GM18867 (cell line): ENCODE data around the gene DPP10.

ENCODE experiments used
- ATAC-seq: cut with Tn5 transposase; IDR thresholded peaks from one replicate; pipeline ENCODE4 v1.9.1; 2021; ENCODE audit warnings: mild to moderate bottlenecking, moderate library complexity; ENCODE audit not compliant: unreplicated experiment

Gene DPP10

DNA sequence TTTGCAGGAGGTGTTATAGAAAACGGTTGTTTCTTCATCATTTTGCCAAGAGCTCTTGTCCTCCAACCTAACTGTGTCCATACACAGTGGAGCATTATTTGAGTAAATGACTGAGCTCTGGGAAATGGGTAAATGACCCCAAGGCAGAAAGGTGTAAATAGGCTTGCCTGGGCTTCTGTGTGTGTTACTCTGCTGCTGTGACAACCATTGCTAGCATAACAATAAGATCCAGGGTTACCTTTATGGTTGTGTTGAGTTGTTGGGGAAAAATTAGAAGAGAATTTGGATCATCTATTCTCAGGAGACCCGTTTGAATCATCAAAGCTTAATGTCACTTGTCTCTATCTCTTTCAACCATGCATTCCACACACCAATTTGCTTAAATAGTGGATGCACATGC lies 672.7 kb downstream of the DPP10 start:
- no peak for ATAC-seq

DNA sequence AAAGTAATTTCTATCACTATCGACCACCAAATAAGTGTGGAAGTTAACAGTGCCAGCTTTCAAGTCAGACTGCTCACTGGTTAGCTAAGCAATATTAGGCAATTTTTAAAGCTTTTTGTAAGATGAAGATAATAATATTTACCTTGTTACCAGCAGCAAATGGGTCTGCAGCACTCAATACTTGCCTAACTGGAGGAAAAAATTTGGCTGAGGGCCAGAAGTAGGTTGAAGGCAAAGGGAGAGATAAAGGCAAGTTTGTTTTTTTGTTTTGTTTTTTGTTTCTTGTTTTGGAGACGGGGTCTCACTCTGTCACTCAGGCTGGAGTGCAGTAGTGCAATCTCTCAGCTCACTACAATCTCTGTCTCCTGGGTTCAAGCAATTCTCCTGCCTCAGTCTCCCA lies 675.9 kb downstream of the DPP10 start:
- ATAC-seq, result no peak

DNA sequence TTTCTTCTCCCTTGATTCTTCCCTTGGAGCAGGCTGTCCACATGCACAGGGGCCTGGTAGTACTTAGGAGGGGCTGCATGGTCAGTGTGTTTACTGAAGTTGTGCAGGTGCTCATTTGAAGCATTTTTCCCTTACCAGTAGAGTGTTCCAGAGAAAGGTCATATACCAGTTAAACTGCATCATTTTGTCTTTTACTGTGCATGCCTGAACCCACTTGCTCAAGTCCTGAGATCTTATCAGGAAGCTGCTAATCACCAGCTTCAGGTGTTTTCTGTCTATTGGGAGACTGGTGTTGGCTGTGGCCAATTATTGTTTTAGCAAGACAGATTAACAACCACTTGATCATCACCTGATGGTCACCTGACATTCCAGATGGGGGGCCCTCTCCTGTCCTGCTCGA lies 676.6 kb downstream of the DPP10 start:
- no peak for ATAC-seq

DNA sequence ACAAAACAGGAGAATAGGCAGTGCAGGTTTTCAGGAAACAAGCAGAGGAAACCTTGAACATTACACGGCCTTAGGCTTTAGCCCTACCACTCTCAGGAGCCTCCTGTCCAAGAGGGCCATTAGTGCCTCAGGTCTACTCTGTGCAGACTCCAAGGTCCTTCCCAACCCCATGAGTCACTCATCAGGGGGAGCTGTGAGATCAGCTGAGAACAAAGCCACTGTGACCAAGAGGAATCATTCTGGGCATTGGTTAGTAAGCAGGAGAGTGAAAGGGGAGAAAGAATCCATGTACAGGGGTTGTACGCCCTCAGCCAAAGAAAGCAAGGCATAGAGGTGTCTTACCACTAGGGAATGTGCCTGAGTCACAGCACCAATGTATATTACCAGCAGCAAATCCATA lies 680.3 kb downstream of the DPP10 start:
- no peak for ATAC-seq

DNA sequence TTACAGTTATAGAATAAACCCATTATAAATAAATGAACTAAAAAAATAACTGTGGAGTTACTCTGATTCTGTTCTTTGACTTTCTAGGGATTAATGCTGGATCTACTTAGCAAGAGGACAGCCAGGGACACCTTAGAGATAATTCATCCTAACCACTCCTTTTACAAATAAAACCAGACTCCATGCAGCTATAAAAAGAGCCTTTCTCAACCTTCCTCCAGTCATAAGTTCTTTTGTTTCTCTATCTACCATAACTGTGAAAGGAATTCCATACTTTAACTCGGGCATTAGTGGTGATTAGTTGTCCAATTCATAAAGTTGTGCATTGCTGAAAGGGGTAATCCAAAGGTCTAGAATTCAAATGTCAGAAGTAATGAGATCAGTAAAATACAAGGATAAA lies 682.4 kb downstream of the DPP10 start:
- ATAC-seq, result no peak

DNA sequence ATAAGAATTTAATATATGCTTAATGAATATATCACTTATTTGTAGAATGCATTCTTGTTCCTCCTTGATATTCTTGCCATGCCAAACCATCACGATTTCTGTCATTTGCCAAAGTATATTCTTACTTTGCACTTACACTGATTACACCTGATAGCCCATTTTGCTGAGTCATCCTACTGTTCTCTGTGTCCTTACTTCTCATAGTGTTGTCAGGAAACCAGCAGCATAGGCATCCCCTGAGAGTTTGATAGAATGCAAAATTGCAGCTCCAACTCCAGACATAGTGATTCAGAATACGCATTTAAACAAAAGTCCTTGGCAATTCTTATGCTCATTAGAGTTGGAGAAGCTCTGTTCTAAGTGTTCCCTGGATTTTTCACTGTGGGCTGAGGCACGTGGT lies 687.1 kb downstream of the DPP10 start:
- ATAC-seq, result no peak

DNA sequence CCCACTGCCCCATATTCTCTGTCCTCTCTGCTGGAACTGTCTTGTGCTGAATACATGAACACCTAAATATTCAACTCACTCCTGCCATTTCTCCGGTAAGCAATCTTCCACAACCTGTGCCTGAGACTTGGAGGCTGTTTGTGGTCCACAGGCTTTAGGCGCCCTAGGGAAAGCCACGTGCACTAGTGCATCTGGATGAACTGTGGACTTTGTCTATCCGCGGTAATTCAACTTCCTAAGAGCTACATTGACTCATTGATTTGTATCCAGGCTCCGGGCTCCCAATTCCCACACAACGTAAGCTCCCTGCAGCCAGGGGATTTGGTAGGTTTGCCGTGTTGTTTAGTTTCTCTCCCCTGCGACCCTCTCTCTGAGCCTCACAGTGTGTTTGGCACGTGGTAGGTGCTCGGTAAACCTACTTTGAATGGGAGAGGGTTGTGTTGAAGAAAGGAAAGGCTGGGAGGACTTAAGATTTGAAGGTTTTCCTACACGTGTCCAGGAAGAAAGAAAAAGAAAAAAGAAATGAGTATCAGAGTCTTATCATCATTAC lies 718.2 kb downstream of the DPP10 start:
- ATAC-seq, result no peak

DNA sequence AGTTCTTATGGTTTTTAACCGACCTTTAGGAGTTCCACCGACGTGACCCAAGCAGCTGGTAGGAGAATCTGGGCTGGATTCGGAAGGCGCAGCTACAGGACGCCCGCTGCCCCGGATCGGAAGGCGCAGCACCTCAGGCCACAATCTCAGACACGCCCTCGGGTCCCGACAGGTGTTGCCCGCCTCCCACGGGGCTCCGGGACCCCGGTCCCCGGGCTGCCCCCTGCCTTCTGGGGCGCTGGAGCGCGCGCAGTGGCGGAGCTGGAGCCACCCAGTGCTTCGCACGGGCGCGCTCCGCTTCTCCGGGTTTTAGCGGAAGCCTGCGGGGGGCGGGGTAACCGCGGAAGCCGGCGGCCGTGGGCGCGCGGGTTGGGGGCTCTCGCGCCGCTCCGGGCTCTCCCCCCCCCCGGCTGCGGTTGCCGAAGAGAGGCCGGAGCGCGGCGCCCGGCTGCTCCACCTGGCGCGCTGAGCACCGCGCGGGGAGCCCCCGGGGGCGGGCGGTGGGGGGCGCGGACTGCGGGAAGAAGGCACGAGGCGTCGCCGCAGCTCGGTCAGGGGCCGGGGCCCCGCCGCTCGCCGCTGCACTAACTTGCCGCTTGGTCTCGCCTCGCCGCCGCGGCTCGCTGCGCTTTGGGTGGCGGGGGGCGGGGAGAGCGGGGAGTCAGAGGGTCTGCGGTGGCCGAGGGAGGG lies 718.8 kb downstream of the DPP10 start:
- ATAC-seq, result no peak

DNA sequence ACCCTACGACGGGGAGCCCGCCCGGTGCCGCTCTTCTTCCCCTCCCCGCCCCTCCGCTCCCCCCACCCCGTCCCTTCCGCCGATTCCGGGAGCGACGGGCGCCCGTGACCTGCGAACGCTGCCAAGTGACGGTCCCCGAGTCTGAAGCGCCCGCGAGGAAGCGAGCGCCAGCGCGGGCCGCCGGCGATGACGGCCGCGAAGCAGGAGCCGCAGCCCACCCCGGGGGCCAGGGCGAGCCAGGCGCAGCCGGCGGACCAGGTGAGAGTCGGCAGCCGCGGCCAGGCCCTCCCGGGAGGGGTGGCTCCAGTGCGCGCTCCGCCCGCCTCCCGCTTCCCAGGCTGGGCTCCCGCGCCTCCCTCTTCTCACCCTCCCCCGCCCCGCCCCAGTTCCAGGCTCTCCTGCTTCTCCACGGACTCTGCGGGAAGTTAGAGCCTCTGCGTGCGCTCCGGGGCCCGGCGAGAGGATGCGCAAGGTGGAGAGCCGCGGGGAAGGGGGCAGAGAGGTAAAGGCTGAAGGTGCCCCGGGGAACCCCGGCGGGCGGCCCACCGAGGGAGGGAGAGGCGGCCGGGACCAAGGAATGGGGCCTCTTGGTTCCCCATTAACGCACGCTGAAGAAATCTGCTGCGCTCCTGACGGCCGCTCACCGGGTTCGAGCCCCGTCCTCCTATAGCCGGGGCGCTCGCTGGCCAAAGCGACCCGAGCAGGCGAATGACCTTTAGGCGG lies 719.5 kb downstream of the DPP10 start:
- ATAC-seq, result no peak

DNA sequence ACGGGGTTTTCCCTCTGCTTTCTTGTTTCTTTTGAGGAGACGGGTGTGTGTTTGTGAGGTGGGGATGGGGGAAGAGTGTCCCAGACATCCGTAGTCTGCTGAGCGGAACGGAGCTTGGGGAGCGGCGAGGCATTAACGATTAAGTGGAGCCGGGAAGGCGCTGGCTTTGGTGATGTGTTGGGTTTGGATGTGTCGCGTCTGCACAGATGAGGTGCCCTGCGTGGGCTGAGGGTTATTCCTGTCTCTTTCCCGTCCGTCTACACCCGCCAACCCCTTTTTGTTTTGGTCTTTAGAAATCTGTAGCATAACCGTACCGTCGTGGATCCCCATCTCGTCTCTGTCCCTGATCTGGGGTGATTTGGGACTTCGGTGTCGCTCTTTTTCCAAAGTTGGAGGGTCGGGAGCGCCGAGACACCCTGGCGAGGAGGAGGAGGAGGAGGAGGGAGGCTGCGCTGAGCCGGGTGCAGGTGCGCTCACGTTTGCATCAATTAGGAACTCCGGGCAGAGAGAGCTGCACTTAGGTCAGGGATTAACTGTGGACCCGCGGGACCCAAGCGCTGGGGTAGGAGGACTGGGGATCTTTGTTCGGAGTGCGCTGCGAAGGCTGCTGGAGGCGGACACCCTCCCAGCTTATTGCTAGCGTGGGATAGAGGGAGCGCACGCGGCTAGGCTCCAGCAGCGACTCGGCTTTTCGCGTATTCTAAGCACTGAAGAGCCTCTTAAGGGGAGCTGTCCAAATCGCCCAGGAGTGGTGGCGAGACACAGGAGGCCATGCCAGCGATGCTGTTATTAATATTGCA lies 720.3 kb downstream of the DPP10 start:
- no peak for ATAC-seq

DNA sequence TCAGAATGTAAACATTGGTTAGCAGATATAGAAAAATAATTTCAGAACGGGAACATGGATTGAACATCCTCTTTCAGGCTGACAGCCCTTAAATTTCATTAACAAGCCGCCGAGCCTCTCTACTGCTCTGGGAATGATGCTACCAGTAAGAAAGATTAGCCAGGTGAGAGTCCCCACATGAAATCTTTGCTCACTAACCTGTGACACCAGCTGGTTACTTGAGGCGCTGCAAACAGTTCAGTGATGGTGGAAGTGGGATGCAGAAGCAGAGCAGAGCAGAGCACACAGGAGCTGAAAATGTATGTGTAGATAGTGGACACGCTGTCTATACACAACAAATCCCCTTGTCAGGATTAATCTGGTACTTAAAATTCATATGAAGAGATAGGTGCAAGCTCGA lies 721.1 kb downstream of the DPP10 start:
- ATAC-seq, result no peak

DNA sequence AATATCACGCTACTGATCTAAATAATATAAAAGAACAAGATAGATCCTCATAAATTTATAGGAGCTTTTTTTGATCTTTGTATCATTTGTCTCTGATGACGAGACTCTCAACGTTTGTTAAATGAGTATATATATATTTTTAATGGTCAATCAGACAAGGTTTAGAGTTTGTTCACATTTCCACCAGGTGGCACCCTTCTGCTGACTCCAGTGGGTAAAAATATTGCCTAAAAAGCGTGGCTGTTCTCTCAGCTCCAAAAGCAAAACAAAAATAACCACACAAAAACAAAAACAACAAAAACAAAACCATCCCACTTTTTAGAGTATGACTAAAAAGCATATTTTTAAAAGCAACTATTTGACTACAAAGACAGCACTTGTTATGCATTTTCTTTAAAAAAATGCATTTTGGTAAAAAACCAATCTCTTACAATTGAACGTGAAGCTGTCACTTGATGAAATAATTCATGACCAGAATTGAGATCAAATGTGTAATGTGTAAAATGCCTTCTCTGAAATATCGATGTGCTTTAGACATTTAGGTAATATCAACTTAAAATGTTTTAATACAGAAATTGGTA lies 723.2 kb downstream of the DPP10 start:
- ATAC-seq, result peak; percentile 72

DNA sequence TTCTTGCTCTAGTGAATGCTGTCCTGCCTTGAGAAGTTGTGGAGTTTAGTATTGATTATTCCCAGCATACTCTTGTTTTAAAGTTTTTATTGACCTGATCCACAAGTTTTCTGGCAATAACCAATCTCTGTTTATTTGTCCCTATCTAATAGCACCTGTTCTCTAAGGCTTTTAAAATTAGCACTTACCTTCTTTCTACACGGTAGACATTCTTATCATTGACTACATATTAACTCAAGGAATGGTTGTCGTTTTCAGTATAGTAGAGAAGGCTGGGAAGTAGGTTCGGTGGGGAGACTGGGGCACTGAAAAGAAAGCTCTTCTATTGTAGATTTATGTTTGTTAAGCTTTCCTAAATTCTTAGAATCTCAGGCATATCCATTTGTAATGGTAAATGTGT lies 726.0 kb downstream of the DPP10 start:
- no peak for ATAC-seq

DNA sequence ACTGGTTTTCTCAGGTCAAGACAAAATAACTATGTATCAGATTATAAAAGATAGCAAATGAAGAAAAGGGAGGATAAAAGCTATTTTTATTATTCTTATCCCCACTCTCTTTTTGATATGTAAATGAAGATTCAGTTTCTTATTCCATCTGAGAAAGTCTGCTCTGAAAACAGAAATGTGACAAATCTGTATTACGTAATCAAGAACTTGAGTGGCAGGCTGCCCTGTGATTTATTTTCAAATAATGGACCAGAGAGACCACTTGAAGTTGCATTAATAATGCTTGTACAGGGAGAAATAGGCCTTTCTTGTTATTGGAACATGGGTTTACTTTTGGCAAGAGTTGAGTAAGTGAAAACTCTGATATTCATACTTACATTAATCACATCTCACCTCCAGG lies 727.4 kb downstream of the DPP10 start:
- ATAC-seq, result no peak

DNA sequence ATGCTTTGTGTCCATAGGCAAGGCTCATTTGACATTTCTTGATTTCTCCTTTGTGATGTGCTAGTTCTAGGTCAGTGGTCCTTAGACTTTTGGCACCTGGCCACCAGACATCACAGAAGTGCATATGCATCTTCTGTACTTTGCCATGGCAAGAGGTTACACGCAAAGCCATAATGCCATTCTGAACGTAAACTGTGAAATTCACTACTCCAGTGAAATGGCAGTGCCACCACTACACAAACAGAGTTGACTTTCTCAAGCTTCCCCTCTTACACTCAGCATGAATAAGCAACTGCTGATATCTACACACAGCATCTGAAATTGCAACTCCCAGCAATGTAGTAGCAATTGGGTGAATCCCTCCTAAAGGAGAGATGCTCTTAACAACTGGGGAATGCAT lies 729.3 kb downstream of the DPP10 start:
- no peak for ATAC-seq

DNA sequence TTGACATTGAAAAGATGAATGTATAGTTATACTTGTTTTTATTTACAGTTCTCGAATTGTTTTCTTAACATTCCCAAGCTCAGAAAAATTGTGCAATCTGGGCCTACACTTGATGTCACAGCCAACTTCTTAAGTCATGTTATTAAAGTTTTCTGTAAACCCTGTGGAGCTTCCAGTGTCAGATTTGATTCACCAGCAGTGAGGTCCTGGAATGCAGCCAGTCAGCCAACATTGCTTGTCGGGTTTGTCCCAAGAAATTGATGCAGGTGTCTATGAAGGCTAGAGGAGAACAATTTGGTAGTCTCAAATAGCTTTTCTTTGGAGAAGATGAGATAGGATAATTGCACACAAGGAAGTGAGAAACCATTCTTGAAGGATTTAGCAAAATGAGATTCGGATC lies 732.2 kb downstream of the DPP10 start:
- ATAC-seq, result no peak

DNA sequence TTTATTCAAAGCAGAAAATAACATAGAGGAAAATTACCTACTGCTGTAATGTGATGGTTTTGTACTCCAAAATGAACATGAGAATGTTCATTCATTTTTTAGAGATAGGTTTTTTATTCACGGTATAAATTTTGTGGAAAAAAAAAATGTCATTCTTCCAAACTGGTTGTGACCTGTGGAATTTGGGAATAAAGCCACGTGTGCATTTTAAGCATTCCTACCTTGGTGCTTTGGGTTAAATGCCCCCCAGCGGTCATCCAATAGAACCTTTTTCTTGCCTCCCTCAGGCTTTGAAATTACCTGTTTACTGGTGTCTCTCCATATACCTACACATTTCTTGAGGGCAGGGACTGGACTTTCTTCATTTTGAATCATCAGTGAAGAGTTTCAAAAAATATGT lies 740.7 kb downstream of the DPP10 start:
- ATAC-seq, result no peak

DNA sequence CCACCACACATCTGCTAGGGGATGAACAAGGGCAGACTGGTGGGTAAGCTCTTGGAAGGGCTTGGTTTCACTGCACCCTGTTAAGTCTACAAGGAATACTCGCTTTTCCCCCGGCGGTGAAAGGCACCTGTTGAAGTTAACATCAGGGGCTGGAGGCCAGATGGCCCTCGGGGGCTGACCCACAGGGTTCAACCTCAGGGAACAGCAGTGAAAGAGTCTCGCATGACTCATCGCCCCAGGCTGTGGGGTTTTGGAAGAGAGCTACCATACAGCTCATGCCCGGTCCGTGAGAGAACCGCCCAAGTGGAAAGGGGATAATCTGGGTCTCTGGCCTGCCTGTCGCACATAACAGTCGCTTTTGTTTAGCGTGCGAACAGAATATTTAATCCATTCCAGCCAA lies 748.0 kb downstream of the DPP10 start:
- no peak for ATAC-seq

DNA sequence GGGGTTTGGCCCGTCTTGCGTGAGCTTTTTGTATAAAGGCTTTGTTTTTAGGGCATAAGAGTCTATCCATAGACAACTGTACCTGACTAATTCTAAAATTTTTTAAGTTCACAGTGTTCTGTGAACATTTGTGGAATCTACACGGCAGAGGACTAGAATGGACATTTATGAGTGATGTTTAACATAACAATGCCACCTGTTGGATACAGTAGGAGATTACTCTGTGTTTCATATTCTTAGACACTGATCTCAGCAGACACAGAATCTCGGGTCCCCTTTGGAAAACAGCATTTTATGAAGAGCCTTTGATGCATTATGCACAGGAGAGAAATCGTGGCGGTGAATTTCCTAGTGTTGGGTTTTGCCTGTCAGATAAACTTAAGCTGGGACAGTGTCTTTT lies 752.2 kb downstream of the DPP10 start:
- ATAC-seq, result no peak

DNA sequence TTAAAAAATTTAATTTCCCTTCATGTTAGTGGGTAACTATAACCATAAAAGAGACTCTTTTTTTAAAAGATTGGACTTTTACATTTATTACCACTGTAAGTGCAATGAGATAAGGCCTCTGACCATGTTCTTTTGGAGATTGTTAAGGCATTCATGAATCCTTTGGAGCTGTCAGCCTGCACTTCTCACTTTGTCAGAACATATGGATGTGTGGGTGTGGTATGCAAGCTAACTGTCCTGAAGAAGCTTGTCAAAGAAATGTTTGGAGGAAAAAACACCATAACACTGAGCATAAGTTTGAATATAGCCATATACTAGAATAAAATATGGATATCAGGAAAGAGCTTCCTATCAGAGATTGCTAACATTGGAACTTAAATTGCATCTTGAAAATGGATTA lies 754.1 kb downstream of the DPP10 start:
- ATAC-seq, result no peak

DNA sequence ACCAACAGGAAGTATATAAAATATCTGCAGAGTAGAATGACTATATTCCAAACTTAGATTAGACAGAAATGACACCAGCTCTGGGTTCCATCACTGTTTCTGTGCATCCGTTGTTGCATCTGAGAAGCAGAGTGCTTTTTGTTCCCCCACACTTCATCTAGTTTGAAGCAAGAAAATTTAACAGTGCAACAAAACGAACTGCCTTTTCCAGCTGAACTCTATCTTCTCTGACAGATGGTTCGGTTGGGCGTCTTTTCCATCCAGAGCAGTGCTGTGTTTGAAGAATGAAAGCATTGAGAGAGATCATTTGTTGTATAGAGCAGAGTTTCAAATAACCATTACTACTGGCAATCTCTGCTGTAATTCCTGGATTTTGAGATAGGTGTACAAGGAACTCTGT lies 757.5 kb downstream of the DPP10 start:
- no peak for ATAC-seq
